GM13977 (cell line): ENCODE results near the gene XIRP1.

Source experiments
- DNase-seq: peaks from one replicate; pipeline ENCODE4 v3.0.0; 2012; ENCODE audit warnings: low spot score
- in situ Hi-C: fragments of 300-500 bp; cut with MboI; formaldehyde crosslinking; loops from one replicate; pipeline ENCODE4 v1.12.0; 2022; ENCODE audit warnings: low sequenced_read_pairs, low pct_unique_long_range_greater_than_20kb, mixed read lengths, inconsistent platforms; ENCODE audit not compliant: unreplicated experiment
- TF ChIP-seq, protein P1 (sequence below): IDR thresholded peaks from 2 replicates; pipeline ENCODE4 v1.5.1; 2012; ENCODE audit warnings: mild to moderate bottlenecking, control low read depth; ENCODE audit not compliant: insufficient read depth; ENCODE audit errors: extremely low read depth, missing control alignments

Gene XIRP1

DNA sequence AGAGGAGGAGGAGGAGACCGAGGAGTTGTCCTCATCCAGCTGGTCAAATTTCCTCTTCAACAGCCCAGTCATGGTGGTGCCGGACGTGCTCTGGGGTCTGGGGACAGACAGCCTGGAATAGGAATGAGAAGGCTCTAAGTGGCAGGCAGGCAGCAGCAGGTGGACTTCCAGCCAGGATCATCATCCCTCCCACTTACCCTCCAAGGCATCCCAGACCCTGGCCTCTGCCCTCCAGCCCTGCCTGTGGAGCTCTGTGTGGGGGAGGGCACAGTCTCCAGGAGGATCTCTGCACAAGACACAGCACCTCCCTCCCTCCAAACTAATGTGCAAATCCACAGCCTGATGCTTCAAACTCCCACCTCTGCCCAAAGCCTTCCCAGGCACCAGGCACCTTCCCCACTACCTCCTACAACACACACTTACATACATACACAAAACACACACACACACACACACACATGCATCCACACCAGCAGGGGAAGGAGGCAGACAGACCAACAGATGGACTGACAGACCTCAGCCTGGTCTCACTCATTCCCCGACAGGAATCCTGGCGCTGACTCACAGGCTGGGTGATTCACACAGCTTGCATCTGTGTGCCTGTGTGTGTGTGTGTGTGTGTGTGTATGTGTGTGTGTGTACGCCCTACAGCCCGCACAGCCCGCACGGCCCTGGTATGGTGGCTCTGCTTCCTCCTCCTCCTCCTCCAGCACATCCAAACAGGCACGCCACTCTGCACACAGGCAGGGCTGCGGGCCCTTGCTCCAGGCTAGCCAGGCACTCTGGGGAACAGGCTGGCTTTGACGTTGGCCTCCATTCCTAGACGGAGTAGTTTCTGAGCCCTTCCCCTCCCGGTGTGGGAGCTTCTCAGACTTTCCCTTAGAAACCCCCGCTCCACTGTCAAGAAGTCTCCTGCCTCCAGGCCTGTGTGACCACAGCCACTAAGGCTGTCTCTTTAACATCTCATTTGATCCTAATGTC is 45.5 kb downstream of the XIRP1 start:
- no peak for DNase-seq
- in situ Hi-C loops, result no loop called here

DNA sequence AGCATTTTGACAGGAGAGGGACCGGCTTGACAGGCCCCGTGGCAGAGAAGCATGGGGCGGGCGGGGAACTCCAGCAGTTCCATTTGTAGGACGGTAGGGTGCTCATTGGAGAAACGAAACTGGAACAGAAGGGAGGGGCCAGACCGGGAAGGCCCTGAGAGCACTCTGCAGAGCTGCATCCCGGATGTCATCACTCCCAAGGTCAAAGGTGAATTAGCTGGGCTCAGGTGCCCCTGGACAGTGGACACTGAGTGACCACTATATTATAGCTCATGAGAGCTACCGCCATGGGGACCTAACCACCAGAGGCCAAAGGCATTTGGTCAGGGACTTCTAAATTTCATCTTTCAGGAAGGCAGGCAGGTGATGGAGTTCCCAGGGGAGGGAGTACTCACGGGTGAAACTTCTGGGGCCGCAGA is 46.3 kb downstream of the XIRP1 start:
- TF ChIP-seq, protein P1, sequence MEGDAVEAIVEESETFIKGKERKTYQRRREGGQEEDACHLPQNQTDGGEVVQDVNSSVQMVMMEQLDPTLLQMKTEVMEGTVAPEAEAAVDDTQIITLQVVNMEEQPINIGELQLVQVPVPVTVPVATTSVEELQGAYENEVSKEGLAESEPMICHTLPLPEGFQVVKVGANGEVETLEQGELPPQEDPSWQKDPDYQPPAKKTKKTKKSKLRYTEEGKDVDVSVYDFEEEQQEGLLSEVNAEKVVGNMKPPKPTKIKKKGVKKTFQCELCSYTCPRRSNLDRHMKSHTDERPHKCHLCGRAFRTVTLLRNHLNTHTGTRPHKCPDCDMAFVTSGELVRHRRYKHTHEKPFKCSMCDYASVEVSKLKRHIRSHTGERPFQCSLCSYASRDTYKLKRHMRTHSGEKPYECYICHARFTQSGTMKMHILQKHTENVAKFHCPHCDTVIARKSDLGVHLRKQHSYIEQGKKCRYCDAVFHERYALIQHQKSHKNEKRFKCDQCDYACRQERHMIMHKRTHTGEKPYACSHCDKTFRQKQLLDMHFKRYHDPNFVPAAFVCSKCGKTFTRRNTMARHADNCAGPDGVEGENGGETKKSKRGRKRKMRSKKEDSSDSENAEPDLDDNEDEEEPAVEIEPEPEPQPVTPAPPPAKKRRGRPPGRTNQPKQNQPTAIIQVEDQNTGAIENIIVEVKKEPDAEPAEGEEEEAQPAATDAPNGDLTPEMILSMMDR, result no peak
- in situ Hi-C loops, result no loop called here
- DNase-seq, result no peak

More for the DNA sequence above, 45.5 kb downstream of the XIRP1 start:
- TF ChIP-seq, protein P1, result no peak

DNA sequence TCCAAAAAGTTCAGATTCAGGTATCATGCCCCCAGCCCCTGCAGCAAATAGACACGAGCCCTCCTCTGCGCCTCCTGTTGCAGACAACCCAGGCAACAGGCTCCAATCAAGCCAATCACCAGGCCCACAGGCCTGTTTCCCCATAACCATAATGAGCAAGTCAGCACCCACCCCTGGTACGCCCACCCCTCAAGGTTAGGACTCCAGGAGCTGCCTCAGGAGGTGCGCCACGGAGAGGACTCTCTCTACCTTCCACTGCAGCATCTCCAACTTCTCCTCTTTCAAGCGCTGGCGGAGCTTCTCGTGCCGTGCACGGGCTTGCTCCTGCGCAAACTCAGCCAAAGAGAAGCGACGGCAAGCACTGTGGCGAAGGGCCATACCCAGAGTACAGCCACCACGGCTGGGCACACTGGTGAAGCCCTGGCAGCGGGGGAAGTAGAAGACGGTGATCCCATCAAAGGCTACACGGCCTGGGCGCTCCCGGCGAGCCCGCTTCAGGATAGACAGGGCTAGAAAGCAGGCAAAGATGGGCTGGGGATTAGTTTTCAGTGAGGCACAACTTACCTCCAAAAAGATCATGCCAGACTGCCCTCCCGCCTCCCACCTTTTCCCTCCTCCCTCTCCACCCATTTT is 47.5 kb downstream of the XIRP1 start:
- in situ Hi-C loops, result no loop called here

DNA sequence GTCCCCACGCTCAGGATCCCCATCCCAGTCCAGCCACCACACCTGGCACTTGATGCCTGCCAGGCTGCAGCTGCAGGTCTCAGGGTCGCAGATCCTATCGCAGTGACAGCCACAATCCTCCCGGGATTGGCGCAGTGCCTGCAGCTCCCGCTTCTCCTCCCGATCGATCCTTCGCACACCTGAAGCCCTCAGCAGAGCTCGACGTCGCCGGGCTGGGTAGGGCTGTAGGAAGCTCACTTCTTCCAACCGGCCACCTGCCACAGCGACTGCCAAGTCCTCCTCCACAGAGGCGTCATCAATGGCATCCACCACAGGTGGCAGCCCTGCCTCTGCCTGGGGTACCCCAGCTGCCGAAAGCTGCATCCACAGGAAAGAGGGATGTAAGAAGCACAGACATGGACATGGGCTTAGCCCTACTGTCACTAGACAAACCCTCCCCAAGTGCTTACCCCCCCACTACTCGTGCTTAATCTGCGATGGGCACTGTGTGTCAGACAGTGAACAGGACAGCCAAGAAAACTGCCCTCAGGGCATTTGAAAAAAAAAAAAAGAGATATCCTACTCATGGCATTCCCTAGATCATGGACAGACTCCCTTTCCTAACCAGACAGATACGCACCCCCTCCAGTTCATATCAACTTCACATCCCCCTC is 48.2 kb downstream of the XIRP1 start:
- in situ Hi-C loops, result no loop called here
- no peak for DNase-seq
- TF ChIP-seq, protein P1, result no peak

More for the DNA sequence above, 47.5 kb downstream of the XIRP1 start:
- TF ChIP-seq, protein P1, result no peak
- no peak for DNase-seq

DNA sequence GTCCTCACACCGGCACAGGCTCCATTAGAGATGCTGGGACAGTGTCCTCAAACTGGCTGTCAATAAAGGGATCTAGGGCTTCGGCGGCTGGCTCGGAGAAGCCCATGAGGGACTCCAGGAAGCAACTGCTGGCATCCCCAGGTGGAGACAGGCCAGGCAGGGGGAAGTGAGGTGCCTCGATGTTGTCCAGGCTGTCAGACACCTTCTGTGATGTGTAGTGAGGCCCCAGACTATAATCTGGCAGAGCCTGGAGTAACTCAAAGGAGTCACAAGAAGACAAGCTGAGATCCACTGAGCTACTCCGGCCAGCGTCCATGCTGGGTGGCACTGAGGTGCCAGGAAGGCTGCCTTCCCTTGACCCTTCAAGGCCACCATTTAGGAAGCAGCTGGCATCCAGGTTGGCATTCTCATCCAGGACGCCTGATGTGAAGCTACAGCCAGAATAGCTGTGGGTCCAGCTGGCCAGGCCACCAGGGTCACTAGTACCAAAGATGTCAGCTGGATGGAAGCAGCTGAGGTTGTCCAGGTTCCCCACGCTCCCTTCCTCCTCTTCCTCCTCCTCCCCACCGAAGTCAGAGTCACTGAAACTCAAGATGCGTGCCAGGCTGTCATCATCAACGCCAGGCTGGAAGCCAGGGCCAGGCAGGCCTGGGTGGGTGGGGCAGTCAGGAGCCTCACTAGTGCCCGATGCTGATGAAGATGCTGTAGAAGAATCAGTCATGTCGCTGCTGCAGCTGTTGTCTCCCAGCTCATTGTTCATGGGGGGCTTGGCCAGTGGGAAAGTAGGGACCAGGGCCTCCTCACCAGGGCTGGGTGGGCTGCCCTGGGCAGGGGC is 49.1 kb downstream of the XIRP1 start:
- in situ Hi-C loops, result no loop called here
- DNase-seq, result no peak
- TF ChIP-seq, protein P1, result no peak
